Astrocyte (in vitro differentiated cells and primary cell): ENCODE measurements around the gene PBRM1.

Experiments
- EZH2 ChIP-seq: IDR thresholded peaks from 2 replicates; pipeline ENCODE4 v1.6.1; 2012; ENCODE audit warnings: mild to moderate bottlenecking, low read length, inconsistent platforms; ENCODE audit not compliant: insufficient read depth
- TF ChIP-seq, protein P1 (sequence below): IDR thresholded peaks from 2 replicates; pipeline ENCODE4 v1.5.1; 2011; ENCODE audit warnings: low read depth, mild to moderate bottlenecking, inconsistent platforms, low read length, moderate library complexity; ENCODE audit not compliant: insufficient read depth

DNA sequence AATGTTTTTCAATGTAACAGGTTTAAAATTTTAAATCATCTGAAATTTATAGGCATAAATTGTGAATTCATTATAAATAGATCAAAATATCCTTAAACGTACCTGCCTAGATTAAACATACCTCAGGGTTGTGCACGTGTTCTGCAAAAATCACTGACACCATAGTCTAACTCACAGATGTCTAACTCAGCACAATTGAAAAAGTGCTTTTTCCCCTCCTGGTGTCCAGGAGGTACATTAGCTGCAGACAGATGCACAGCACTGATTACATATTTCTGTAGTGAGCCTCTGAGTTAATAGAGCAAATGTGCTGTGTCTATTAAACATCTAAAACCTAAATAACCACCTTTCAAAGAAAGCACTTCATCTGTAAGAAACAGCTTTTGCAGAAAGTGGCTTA, 138.6 kb downstream of the PBRM1 start:
- TF ChIP-seq, protein P1, sequence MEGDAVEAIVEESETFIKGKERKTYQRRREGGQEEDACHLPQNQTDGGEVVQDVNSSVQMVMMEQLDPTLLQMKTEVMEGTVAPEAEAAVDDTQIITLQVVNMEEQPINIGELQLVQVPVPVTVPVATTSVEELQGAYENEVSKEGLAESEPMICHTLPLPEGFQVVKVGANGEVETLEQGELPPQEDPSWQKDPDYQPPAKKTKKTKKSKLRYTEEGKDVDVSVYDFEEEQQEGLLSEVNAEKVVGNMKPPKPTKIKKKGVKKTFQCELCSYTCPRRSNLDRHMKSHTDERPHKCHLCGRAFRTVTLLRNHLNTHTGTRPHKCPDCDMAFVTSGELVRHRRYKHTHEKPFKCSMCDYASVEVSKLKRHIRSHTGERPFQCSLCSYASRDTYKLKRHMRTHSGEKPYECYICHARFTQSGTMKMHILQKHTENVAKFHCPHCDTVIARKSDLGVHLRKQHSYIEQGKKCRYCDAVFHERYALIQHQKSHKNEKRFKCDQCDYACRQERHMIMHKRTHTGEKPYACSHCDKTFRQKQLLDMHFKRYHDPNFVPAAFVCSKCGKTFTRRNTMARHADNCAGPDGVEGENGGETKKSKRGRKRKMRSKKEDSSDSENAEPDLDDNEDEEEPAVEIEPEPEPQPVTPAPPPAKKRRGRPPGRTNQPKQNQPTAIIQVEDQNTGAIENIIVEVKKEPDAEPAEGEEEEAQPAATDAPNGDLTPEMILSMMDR, result no peak
- no peak for TF ChIP-seq EZH2
